Measurements from ENCODE around the gene SLC46A3. TPM values are rescaled to one million over a fixed set of nuclear protein-coding genes. Genes with fewer than 3 reads are reported as not detected.
"Not testable (repeated sequence)": the region's sequence is repeated elsewhere in the genome, so short reads cannot be mapped to it uniquely, and the experiment has no call there.

SLC46A3 gene
- total RNA-seq, 1 donor from 2014 or later, result 11.8 TPM

- peaks cover 59% of the 10 kb centered on the region for H3K36me3 Mint-ChIP-seq (ENCODE audit: low read depth)
- H3K27ac Mint-ChIP-seq, result no peak overlapping the region
- no peak for ATAC-seq (ENCODE audit: low read depth)
Observed at GRCh38 chr13:28704919-28705318, 13.9 kb downstream of the SLC46A3 start.

GRCh38 chr13:28704282-28704681, 14.5 kb downstream of the SLC46A3 start:
- POLR2A ChIA-PET, result no interaction called here
- ATAC-seq (ENCODE audit: low read depth) (no peak), DNase-seq (no peak)
- Mint-ChIP-seq H3K27ac (no peak overlapping the region), H3K4me3 (no peak overlapping the region), H3K9me3 (no peaks in the 10 kb centered on the region), H3K4me1 (peaks cover 9% of the 10 kb centered on the region), H3K27me3 (no peaks in the 10 kb centered on the region), H3K36me3 (ENCODE audit: low read depth) (peaks cover 61% of the 10 kb centered on the region)
- intact Hi-C loops (cut with micrococcal nuclease), result no loop called here
- CTCF ChIA-PET, result no interaction called here
- TF ChIP-seq CTCF (IDR thresholded peaks at IDR 0.05), result no peak

More at GRCh38 chr13:28704919-28705318, 13.9 kb downstream of the SLC46A3 start:
- H3K4me1 Mint-ChIP-seq, result peaks cover 9% of the 10 kb centered on the region
- DNase-seq, result no peak
- no peak for TF ChIP-seq CTCF (IDR thresholded peaks at IDR 0.05)
- intact Hi-C loops (cut with micrococcal nuclease), result loop anchor here (5.0 kb wide), 1 partner anchor 283 kb away; no protein-coding TSS in a partner anchor
- POLR2A ChIA-PET, result no interaction called here
- CTCF ChIA-PET, result interaction anchor here (0.9 kb wide), 1 partner anchor 14 kb away, joined by 3 read pairs; the partner anchor contains the start of gene SLC46A3
- H3K9me3 Mint-ChIP-seq, result no peaks in the 10 kb centered on the region
- no peak overlapping the region for H3K4me3 Mint-ChIP-seq
- H3K27me3 Mint-ChIP-seq, result no peaks in the 10 kb centered on the region

- no peak overlapping the region for H3K4me3 Mint-ChIP-seq
- peaks cover 58% of the 10 kb centered on the region for H3K36me3 Mint-ChIP-seq (ENCODE audit: low read depth)
- CTCF ChIA-PET, result interaction anchor here (0.6 kb wide), 1 partner anchor 387 kb away, joined by 3 read pairs; no protein-coding TSS in a partner anchor
- intact Hi-C loops (cut with micrococcal nuclease), result no loop called here
- DNase-seq, result no peak
- no peak for ATAC-seq (ENCODE audit: low read depth)
- no peaks in the 10 kb centered on the region for H3K4me1 Mint-ChIP-seq
- no peak for TF ChIP-seq CTCF (IDR thresholded peaks at IDR 0.05)
- H3K9me3 Mint-ChIP-seq, result no peaks in the 10 kb centered on the region
- H3K27ac Mint-ChIP-seq, result no peak overlapping the region
- POLR2A ChIA-PET, result no interaction called here
- no peaks in the 10 kb centered on the region for H3K27me3 Mint-ChIP-seq
Observed at GRCh38 chr13:28699246-28699645, 19.5 kb downstream of the SLC46A3 start.

GRCh38 chr13:28697441-28697840, 21.3 kb downstream of the SLC46A3 start:
- Mint-ChIP-seq H3K36me3 (ENCODE audit: low read depth) (peaks cover 50% of the 10 kb centered on the region), H3K4me1 (no peaks in the 10 kb centered on the region), H3K27me3 (no peaks in the 10 kb centered on the region), H3K27ac (no peak overlapping the region), H3K4me3 (no peak overlapping the region), H3K9me3 (no peaks in the 10 kb centered on the region)
- ChIA-PET POLR2A (no interaction called here), CTCF (no interaction called here)
- ATAC-seq (ENCODE audit: low read depth), result no peak
- TF ChIP-seq CTCF (IDR thresholded peaks at IDR 0.05), result no peak
- no peak for DNase-seq
- intact Hi-C loops (cut with micrococcal nuclease), result no loop called here

- H3K4me1 Mint-ChIP-seq; ATAC-seq (ENCODE audit: low read depth); DNase-seq; H3K4me3 Mint-ChIP-seq; POLR2A ChIA-PET; H3K9me3 Mint-ChIP-seq; intact Hi-C loops (cut with micrococcal nuclease); H3K27me3 Mint-ChIP-seq; H3K27ac Mint-ChIP-seq; CTCF ChIA-PET: not testable (repeated sequence)
- peaks cover 18% of the 10 kb centered on the region for H3K36me3 Mint-ChIP-seq (ENCODE audit: low read depth)
Observed at GRCh38 chr13:28693605-28694491, 24.9 kb downstream of the SLC46A3 start.
